Measurements from ENCODE around the gene PGS1. TPM values are rescaled to one million over a fixed set of nuclear protein-coding genes. Genes with fewer than 3 reads are reported as not detected.

The PGS1 gene
- total and polyA plus RNA-seq, 2 of the 8 experiments (the other 6 are each of a cell fraction or from before 2014, with no cell fraction given) = 46.7 to 60.0 TPM

- Histone ChIP-seq H3K79me1 (ENCODE audit: low read depth, low read length) (no peaks in the 10 kb centered on the region), H3K4ac (replicated peaks; ENCODE audit: insufficient read length, low read depth, low read length) (no peak overlapping the region), H3K14ac (ENCODE audit: insufficient read length) (no peak overlapping the region), H3K56ac (replicated peaks; ENCODE audit: insufficient read length, low read depth, low read length) (no peak overlapping the region), H2BK5ac (ENCODE audit: low read depth, low read length) (no peak overlapping the region), H2BK15ac (ENCODE audit: low read length) (no peak overlapping the region), H2BK20ac (ENCODE audit: low read length) (no peak overlapping the region; the same call in 1 of the 2 replicates), H3K9ac (replicated peaks in 1 of 4; ENCODE audit: extremely low read depth in 1 of 4, low read depth in 3 of 4, low read length in 3 of 4) (no peak overlapping the region), H3K79me2 (ENCODE audit: control insufficient read depth in 1 of 2, insufficient read depth in 2 of 2, low read length in 2 of 2) (no peaks in the 10 kb centered on the region), H3K27ac (ENCODE audit: low read depth, low read length) (no peak overlapping the region), H2BK12ac (ENCODE audit: low read depth, low read length) (no peak overlapping the region), H3K27me3 (replicated peaks in 1 of 4; ENCODE audit: control insufficient read depth in 3 of 4, extremely low read depth in 1 of 4, insufficient read depth in 3 of 4, low read length in 3 of 4) (no peaks in the 10 kb centered on the region), H4K91ac (replicated peaks; ENCODE audit: insufficient read length, low read length) (no peak overlapping the region), H3K23ac (ENCODE audit: insufficient read length) (no peak overlapping the region), H3K4me3 (ENCODE audit: extremely low read depth in 1 of 4, insufficient read depth in 2 of 4, low read depth in 3 of 4, low read length in 4 of 4) (no peak overlapping the region), H3K4me1 (replicated peaks in 1 of 4; ENCODE audit: control insufficient read depth in 3 of 4, insufficient read depth in 4 of 4, low read length in 3 of 4) (no peaks in the 10 kb centered on the region), H2BK120ac (replicated peaks; ENCODE audit: low read depth, low read length) (no peak overlapping the region), H2AK5ac (ENCODE audit: low read depth, low read length) (no peak overlapping the region), H3K9me3 (ENCODE audit: insufficient read depth in 2 of 2, low read depth in 1 of 2, low read length in 1 of 2) (no peaks in the 10 kb centered on the region), H3K4me2 (ENCODE audit: insufficient read depth in 1 of 2, low read depth in 2 of 2, low read length in 2 of 2) (no peak overlapping the region), H4K5ac (ENCODE audit: insufficient read length, low read depth, low read length) (no peak overlapping the region), H3K23me2 (ENCODE audit: low read depth, low read length) (peaks cover 2% of the 10 kb centered on the region; the same call in 1 of the 2 replicates), H4K8ac (ENCODE audit: extremely low read depth, insufficient read depth, low read length) (no peak overlapping the region; the same call in 1 of the 2 replicates), H2AFZ (ENCODE audit: low read length) (no peak overlapping the region), H3K36me3 (ENCODE audit: control insufficient read depth in 2 of 4, insufficient read depth in 4 of 4, low read length in 3 of 4) (no peaks in the 10 kb centered on the region), H3K18ac (ENCODE audit: extremely low read depth, low read length) (no peak overlapping the region), H4K20me1 (replicated peaks in 1 of 2; ENCODE audit: control insufficient read depth in 1 of 2, insufficient read depth in 2 of 2, low read length in 2 of 2) (no peaks in the 10 kb centered on the region)
- WGBS, 2 experiments (ENCODE audit: extremely low coverage in 1 of 2, insufficient coverage in 1 of 2, insufficient read length in 1 of 2, insufficient replicate concordance in 2 of 2, low coverage in 1 of 2, low lambda C conversion rate in 2 of 2, missing lambda C conversion rate in 1 of 2) = 83 to 100% methylated on average over 4 to 18 of the region's 29 CpGs
- DNase-seq (ENCODE audit: low read depth in 1 of 2, low spot score in 2 of 2) = no peak
- POLR2A ChIA-PET (ENCODE audit: partially characterized antibody) = no interaction called here
- CTCF ChIA-PET (ENCODE audit: partially characterized antibody) = interaction anchor here (0.6 to 2.0 kb wide), 5 partner anchors 21 to 119 kb away, joined by 3 to 8 read pairs (median 4); no protein-coding TSS in a partner anchor
- no peak for FAIRE-seq
- TF ChIP-seq SAP30 (IDR thresholded peaks at IDR 0.05; ENCODE audit: insufficient read depth, insufficient replicate concordance, low read length) (no peak), EP300 (IDR thresholded peaks at IDR 0.05; ENCODE audit: borderline replicate concordance in 1 of 2, low read depth in 2 of 2, low read length in 2 of 2) (no peak), RFX5 (IDR thresholded peaks at IDR 0.05; ENCODE audit: borderline replicate concordance, low read depth, low read length) (no peak), ATF2 (IDR thresholded peaks at IDR 0.05; ENCODE audit: low read length) (no peak), CEBPB (IDR thresholded peaks at IDR 0.05; ENCODE audit: low read depth, low read length) (no peak), BACH1 (IDR thresholded peaks at IDR 0.05; ENCODE audit: low read length) (no peak), EGR1 (IDR thresholded peaks at IDR 0.05; ENCODE audit: borderline replicate concordance, low read depth, low read length) (no peak), TAF7 (optimal IDR thresholded peaks at IDR 0.05; ENCODE audit: borderline replicate concordance, low read depth, low read length) (no peak)
These were observed 93.8 kb downstream of the PGS1 start for GRCh38 chr17:78472035-78472905.
